MCF 10A (cell line): Measurements from ENCODE around the gene UNC5A. TPM values are rescaled to one million over a fixed set of nuclear protein-coding genes. Genes with fewer than 3 reads are reported as not detected.

Experiments
- BruUV-seq: library from RNA; stranded (reverse); fragments of 400-500 nt; replicated peaks from 2 replicates; lab custom pipeline; 2021; lab: Mats Ljungman, UMichigan
- CTCF ChIA-PET: fragments of 300-600 bp; sonication (Branson Sonifier 250); formaldehyde crosslinking; extraction: SDS; loops from one replicate; lab custom pipeline; 2021; ENCODE audit warnings: antibody characterized with exemption, inconsistent platforms; lab: Yijun Ruan, JAX
- POLR2A ChIA-PET: fragments of 300-600, 350-650 bp; sonication (Branson Sonifier 250); formaldehyde crosslinking; extraction: SDS; loops from one replicate; lab custom pipeline; 2020; ENCODE audit warnings: antibody characterized with exemption, inconsistent platforms; lab: Yijun Ruan, JAX
- DNase-seq: peaks from one replicate; pipeline ENCODE4 v3.0.0-alpha.2; 2018; ENCODE audit not compliant: unreplicated experiment
- H3K27ac Mint-ChIP-seq: one replicate; pipeline ENCODE4 v1.8.0; 2022; ENCODE audit warnings: mild to moderate bottlenecking, low read depth, mixed read lengths; ENCODE audit not compliant: unreplicated experiment
- H3K27me3 Mint-ChIP-seq: one replicate; pipeline ENCODE4 v1.8.0; 2022; ENCODE audit warnings: mixed read lengths; ENCODE audit not compliant: insufficient read depth, unreplicated experiment
- H3K36me3 Mint-ChIP-seq: one replicate; pipeline ENCODE4 v1.8.0; 2022; ENCODE audit warnings: mild to moderate bottlenecking, moderate library complexity, mixed read lengths; ENCODE audit not compliant: insufficient read depth, unreplicated experiment
- H3K4me1 Mint-ChIP-seq: one replicate; pipeline ENCODE4 v1.8.0; 2022; ENCODE audit warnings: mixed read lengths; ENCODE audit not compliant: insufficient read depth, unreplicated experiment
- H3K4me3 Mint-ChIP-seq: one replicate; pipeline ENCODE4 v1.8.0; 2022; ENCODE audit warnings: mild to moderate bottlenecking, moderate library complexity, mixed read lengths; ENCODE audit not compliant: unreplicated experiment
- H3K9me3 Mint-ChIP-seq: one replicate; pipeline ENCODE4 v1.8.0; 2022; ENCODE audit warnings: mixed read lengths; ENCODE audit not compliant: unreplicated experiment
- CTCF ChIP-seq: fragments of 200-600 bp; IDR thresholded peaks from one replicate; pipeline ENCODE4 v1.8.0; 2022; ENCODE audit warnings: antibody characterized with exemption, mild to moderate bottlenecking; ENCODE audit not compliant: unreplicated experiment
- intact Hi-C: fragments of 100-400 bp; cut with micrococcal nuclease; formaldehyde crosslinking; loops from 2 replicates; pipeline ENCODE4 v1.14.1; 2022
- total RNA-seq: library from RNA; stranded (reverse); gene quantifications from 2 replicates; pipeline ENCODE4 v1.2.3, GENCODE V29; 2022

The UNC5A gene
- total RNA-seq, 1 experiment from 2014 or later, result 0.51 TPM

DNA sequence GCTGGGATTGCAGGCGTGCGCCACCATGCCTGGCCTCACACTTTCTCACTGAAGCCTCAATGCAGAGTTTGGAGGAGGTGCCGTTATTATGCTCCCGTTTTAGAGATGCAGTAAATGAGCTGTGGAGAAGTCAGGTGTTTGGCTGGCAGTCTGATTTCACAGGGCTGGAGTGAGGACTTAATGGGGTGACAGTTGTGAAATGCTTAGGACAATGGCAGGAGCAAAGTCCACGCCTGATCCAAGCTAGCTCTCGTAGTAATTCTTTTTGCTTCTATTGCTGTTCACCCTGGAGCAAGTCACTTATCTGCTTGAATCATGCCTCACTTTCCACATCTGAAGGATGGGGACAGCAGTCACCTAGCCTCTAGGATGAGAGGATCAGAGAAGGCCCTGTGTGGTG, 21.8 kb downstream of the UNC5A start:
- intact Hi-C loops, result no loop called here
- TF ChIP-seq CTCF, result no peak
- peaks cover 6% of the 10 kb centered on the region for H3K9me3 Mint-ChIP-seq
- H3K36me3 Mint-ChIP-seq, result no peaks in the 10 kb centered on the region
- no peak overlapping the region for H3K4me3 Mint-ChIP-seq
- BruUV-seq, result no TSS peak
- peaks cover 57% of the 10 kb centered on the region for H3K27me3 Mint-ChIP-seq
- ChIA-PET CTCF (interaction anchor here (0.6 to 1.3 kb wide), 3 partner anchors 10 to 172 kb away, joined by 3 to 4 read pairs (median 4); no protein-coding TSS in a partner anchor), POLR2A (no interaction called here)
- no peak overlapping the region for H3K27ac Mint-ChIP-seq
- DNase-seq, result no peak
- H3K4me1 Mint-ChIP-seq, result peaks cover 5% of the 10 kb centered on the region

DNA sequence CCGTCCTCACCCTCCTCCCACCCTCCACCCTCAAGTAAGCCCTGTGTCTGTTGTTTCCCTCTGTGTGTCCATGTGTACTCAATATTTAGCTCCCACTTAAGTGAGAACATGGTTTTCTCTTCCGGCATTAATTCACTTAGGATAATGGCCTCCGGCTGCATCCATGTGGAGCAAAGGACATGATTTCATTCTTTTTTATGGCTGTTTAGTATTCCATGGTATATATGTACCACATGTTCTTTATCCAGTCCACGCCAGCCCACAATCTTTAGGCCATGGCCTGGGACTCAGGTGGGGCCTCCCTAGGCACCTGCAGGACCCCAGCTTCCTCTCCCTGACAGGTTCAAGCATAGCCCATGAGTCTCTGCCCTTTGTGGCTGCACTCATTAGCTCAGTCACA, 22.9 kb downstream of the UNC5A start:
- Mint-ChIP-seq H3K4me1 (peaks cover 5% of the 10 kb centered on the region), H3K9me3 (peaks cover 6% of the 10 kb centered on the region), H3K4me3 (no peak overlapping the region), H3K27me3 (peaks cover 61% of the 10 kb centered on the region), H3K36me3 (no peaks in the 10 kb centered on the region), H3K27ac (no peak overlapping the region)
- ChIA-PET POLR2A (no interaction called here), CTCF (interaction anchor here (0.6 kb wide), 1 partner anchor 525 kb away, joined by 3 read pairs; no protein-coding TSS in a partner anchor)
- no peak for DNase-seq
- intact Hi-C loops, result no loop called here
- BruUV-seq, result no TSS peak
- no peak for TF ChIP-seq CTCF

GRCh38 chr5:176835918-176836317, 25.6 kb downstream of the UNC5A start:
- intact Hi-C loops, result no loop called here
- Mint-ChIP-seq H3K9me3 (no peaks in the 10 kb centered on the region), H3K27ac (no peak overlapping the region), H3K36me3 (no peaks in the 10 kb centered on the region), H3K27me3 (peaks cover 84% of the 10 kb centered on the region), H3K4me1 (peaks cover 5% of the 10 kb centered on the region), H3K4me3 (no peak overlapping the region)
- CTCF ChIA-PET, result interaction anchor here (0.6 to 1.1 kb wide), 3 partner anchors 38 to 178 kb away, joined by 3 to 5 read pairs (median 3); no protein-coding TSS in a partner anchor
- POLR2A ChIA-PET, result interaction anchor here (0.6 kb wide), 1 partner anchor 27 kb away, joined by 3 read pairs; no protein-coding TSS in a partner anchor
- TF ChIP-seq CTCF, result no peak
- BruUV-seq, result no TSS peak
- no peak for DNase-seq

DNA sequence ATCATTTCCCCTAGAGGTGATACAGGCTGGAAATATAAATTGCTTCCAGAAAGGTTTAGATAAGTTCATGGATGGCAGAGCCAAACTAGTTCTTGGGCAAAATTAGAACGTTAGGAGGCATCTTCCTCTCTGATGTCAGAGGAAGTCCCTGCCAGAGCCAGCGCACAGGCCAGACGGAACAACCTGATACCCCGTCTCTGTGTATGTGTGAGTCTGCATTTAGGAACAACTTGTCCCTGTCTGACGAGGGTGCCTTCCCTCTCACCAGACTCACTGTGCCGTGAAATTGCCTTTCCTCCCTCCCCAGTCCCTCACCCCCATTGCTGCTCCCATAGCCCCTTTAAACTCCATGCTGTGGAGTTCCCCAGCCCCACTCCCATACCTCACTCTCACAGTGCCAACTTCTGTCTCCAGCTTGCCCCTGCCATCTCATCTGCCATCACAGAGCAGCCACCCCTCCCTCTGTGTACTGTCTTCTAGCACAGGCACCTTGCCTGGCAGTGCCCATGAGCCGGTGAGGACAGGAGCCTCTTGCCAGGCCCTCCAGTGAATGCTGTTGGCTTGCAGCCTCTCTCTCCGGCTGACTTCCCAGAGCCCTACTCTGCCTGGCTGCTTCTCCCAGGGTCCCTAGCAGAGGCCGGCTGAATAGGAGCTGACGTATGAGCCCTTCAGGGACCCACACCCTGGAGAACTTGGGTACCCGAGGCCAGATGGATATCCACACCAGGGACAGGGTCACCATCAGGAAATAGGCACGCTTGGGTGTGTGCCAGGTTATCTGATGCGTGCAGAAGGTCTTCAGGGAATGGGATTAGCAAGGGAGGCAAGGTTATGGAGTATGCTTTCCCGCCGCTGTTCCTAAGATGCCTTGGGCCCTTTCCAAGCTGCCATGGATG, 26.7 kb downstream of the UNC5A start:
- no peak overlapping the region for H3K27ac Mint-ChIP-seq
- H3K27me3 Mint-ChIP-seq, result peaks cover 90% of the 10 kb centered on the region

More for the DNA sequence above, 26.7 kb downstream of the UNC5A start:
- ChIA-PET CTCF (interaction anchor here (0.6 kb wide), 1 partner anchor 86 kb away, joined by 3 read pairs; no protein-coding TSS in a partner anchor), POLR2A (interaction anchor here (0.5 kb wide), 1 partner anchor 44 kb away, joined by 3 read pairs; no protein-coding TSS in a partner anchor)
- no peaks in the 10 kb centered on the region for H3K36me3 Mint-ChIP-seq
- DNase-seq, result no peak
- no peaks in the 10 kb centered on the region for H3K9me3 Mint-ChIP-seq
- H3K4me1 Mint-ChIP-seq, result no peaks in the 10 kb centered on the region
- H3K4me3 Mint-ChIP-seq, result no peak overlapping the region
- no peak for TF ChIP-seq CTCF
- no TSS peak for BruUV-seq
- intact Hi-C loops, result no loop called here
